GM15510 (cell line): ENCODE measurements around the gene ICAM1.

Experiments used
- POLR2A ChIP-seq: IDR thresholded peaks from 3 replicates; pipeline ENCODE4 v1.6.1; 2011; ENCODE audit warnings: borderline replicate concordance; ENCODE audit not compliant: insufficient read length; ENCODE audit errors: extremely low read depth

ICAM1 gene, protein sequence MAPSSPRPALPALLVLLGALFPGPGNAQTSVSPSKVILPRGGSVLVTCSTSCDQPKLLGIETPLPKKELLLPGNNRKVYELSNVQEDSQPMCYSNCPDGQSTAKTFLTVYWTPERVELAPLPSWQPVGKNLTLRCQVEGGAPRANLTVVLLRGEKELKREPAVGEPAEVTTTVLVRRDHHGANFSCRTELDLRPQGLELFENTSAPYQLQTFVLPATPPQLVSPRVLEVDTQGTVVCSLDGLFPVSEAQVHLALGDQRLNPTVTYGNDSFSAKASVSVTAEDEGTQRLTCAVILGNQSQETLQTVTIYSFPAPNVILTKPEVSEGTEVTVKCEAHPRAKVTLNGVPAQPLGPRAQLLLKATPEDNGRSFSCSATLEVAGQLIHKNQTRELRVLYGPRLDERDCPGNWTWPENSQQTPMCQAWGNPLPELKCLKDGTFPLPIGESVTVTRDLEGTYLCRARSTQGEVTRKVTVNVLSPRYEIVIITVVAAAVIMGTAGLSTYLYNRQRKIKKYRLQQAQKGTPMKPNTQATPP

DNA sequence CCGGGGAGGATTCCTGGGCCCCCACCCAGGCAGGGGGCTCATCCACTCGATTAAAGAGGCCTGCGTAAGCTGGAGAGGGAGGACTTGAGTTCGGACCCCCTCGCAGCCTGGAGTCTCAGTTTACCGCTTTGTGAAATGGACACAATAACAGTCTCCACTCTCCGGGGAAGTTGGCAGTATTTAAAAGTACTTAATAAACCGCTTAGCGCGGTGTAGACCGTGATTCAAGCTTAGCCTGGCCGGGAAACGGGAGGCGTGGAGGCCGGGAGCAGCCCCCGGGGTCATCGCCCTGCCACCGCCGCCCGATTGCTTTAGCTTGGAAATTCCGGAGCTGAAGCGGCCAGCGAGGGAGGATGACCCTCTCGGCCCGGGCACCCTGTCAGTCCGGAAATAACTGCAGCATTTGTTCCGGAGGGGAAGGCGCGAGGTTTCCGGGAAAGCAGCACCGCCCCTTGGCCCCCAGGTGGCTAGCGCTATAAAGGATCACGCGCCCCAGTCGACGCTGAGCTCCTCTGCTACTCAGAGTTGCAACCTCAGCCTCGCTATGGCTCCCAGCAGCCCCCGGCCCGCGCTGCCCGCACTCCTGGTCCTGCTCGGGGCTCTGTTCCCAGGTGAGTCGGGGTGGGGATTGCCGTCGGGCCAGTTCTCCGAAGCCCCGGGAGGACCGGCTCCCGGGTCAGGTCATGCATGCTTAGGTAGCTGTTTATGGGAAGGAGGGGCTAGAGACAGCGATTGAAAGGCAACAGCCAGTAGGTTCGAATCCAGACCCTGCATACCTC is at the start of gene ICAM1:
Gene ICAM1, plus strand, starts transcription at position 505 of the 779 bp plus-strand sequence. Its CDS starts 40 bp downstream, at position 545.
- TF ChIP-seq POLR2A, result peak; percentile 99

DNA sequence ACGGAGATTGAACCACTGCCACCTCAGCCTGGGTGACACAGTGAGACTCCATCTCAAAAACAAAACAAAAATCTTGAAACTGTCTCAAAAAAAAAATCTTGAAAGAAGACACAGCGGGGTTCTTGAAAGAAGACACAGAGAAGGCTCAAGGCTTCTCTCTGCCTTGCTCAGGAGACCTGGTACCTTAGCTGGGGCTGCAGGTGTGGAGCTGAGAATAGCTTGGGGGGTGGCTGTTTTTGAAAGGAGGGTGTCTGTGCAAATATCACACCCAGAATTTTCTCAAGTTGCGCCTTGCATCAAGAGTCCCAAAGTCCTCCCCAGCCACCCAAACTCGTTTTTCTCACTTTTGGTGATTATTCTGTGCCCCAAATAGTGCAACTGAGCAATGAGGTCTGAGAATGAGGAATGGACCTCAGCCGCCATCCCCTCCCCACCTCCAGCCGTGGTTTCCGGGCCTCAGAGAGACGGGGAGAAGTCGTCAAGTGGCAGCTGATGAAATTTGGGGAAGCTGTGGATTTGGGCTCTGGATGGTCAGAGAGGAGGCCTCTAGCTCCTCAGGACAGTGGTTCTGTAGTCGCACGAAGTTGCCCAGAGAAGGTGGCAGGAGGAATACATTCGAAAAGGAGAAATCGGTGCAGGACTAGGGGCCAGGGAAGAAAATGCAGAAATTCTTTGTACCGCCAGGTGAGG is 48.6 kb upstream of the ICAM1 start:
- no peak for TF ChIP-seq POLR2A

DNA sequence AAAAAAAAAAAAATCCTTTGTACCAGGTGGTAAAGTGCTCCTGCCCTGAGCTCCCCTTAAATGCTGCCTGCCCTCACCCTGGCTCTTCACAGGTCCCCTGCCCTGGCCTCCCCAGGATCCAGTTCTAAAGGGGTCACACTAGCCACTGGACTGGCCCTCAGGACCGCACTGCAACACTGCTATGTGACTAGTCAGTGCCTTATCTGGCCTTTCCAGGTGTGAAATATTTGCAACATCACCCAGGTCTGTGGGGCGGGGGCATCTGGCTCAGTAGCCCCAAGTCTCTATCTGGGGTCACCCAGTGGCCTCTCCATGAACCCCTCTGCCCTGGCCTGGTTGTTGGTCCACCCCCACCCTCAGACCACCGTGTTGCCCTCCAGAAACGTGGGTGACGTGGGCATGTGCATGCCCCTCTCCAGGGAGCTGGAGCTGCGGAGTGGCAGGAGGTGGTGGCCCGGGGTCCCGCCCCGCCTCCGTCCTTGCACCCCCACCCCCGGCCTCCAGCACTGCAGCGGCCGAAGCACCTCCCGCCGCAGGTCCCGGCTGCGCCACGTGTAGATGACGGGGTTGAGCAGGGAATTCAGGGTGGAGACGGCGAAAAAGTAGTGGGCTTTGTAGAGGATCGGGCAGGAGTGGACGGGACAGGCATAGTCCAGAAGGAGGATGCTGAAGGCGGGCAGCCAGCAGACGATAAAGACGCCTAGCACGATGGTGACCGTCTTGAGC is 47.3 kb upstream of the ICAM1 start:
- no peak for TF ChIP-seq POLR2A

DNA sequence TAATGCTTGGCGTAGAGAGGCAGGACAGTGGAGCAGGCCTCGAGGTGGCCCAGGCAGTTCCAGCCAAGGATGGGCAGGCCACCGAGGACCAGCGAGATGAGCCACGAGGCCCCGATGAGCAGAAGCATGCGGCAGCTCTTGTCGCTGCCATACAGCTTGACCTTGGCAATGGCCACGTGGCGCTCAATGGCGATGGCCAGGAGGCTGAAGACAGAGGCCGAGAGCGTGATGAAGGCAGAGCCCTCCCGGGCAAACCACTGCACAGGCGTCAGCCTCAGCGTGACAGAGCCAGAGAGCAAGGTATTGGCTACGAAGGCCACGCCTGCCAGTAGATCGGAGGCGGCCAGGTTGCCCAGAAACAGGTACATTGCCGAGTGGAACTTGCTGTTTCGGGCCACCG is 46.6 kb upstream of the ICAM1 start:
- no peak for TF ChIP-seq POLR2A

DNA sequence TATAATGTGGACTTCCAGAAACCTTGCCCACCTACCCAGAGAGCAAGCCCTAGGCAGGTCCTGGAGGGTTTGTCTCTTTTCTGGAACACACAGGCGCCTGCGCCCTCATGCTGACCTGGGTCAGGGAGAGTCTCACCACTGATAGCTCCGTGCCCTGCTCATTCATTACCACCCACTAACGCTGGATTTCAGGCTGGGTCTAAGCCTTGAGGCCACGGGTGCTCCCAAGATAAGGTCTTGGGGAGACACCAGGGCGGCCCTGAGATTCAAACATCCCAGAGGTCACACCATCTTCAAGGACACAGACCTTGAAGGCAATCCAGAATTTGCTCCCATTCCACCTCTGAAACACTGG is 44.9 kb upstream of the ICAM1 start:
- TF ChIP-seq POLR2A, result no peak

DNA sequence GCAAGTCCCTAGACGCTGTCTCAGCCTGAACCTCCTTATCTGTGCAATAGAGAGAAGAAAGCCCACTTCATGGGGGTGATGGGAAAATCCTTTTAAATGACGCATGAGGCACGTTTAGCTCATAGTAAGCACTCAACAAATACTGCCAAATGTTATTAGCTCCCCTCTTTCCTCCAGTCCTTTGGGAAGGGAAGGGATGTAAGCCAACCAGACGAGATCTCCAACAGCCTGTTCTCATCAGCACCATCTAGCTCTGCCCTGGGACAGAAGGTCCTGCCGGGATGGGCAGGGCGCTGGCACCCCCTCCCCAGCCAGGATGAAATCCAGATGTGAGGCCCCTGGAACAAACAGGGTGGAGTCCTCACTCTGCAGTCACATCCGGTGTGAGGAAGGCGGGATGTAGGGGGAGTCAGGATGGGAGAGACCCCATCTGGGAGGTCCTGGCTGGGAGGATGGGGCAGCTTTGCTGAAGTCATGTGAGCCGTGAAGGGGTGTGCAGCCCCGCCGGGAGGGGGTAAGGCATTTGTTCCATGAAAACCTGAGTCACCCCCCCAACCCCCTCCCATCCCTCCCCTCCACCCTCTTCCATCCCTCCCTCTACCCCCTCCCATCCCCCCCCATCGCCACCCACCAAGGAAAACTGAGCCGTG is 44.4 kb upstream of the ICAM1 start:
- no peak for TF ChIP-seq POLR2A

DNA sequence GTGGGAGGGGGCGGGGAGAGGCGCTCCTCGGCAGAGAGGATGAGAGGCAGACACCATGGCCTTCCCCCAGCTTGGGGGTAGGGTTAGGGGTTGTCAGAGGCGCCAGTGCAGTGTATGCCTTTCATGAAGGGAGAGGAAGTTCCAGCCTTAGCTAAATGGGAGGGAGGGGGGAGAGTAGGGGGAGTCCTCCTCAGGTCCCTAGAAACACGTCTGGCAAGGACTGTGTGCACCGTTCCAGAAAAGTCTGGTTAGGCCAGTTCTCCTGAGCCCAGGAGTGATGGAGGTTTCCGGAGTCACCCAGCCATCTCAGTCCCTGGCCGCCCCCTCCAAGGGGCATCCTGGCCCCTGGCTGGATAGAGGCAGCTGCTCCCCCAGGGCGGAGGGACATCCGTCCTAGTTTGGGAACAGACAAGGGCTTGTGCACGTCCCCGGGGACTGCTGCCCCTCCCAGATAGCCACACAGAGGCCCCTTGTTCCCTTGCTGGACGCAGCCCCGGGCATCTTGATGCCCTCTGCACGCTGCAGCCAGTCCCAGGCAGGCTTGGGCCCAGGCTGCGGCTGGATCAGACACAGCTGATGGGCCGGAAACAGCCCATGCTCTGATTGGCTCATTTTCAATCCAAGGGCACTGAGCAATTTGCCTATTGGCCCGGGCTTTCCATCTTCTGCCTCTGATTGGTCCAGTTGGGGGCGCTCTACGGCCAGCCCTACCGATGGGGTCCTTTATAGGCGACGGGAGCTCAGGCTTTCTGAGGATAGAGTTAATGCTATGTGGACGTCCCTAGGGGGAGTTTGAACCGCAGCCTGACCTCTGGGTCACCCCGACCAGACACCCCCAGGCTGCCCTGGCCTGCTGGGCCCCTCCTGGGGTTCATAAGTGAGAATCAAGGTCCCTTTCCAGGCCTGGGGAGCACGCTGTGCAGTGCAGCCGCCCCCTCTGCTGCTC is 43.6 kb upstream of the ICAM1 start:
- TF ChIP-seq POLR2A, result no peak

DNA sequence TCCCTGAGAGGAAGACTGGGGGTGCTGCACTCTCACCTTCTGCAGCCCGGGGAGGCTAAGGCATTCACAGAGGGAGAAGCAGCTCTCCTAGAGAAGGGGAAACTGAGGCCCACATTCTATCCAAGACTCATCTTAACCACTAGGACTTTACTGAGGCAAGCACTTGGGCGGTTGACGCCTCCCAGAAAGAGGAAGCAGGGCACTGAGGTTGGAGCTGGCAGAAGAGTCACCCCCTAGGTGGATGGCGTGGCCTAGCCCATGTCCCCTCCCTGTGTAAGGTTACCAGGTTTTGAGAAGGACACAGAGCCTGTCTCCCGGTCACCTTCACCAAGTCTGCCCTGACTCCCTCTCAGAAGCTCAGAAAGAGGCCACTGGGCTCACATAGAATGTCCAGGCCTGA is 42.5 kb upstream of the ICAM1 start:
- no peak for TF ChIP-seq POLR2A

DNA sequence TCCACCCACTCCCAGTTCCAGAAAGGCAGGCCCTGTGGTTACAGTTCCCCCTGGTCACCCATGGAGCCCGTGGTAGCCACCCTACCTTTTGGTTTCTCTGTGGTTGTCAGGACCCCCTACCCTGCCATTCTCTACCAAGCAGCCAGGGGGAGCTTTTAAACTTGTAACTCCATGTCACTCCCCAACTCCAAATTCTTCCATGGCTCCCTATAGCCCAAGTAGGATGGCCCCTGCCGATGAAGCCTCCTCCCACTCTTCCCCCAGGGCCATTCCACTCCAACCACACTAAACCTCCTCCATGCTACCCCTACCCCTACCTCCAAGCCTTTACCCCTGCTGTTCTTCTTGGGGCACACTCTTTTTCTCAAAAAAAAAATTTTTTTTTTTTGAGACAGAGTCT is 42.0 kb upstream of the ICAM1 start:
- TF ChIP-seq POLR2A, result no peak

DNA sequence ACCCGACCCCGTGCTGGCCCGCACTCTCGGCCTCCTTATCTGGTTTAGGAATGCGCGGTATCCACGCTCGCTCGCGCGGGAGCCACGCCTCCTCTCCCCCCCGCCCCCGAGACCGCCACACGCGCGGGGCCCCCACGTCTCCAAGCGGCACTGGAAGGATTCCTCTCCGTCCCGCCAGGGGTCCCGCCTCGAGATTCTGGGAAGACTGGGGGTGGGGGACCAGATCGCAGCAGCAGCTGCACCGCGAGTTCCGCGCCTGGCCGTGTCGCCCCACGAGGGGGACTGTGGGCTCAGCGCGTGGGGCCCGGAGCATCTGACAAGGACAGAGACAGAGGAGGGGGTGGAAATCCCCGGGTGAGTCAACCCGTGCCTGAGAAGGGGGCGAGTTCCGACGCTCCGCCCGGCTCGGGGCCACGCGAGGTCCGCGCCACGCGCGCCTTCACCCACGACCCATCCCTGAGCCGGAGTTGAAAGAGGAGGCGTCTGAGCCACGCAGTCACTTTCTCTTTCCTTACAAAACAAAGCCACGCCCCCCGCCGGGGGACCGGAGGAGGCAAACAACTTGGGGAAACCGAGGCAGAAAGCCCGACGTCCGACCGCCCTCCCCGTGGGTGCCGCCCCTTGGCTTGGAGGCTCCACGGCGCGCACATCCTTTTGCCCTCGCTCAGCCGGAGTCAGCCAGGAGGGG is 40.6 kb upstream of the ICAM1 start:
- TF ChIP-seq POLR2A, result no peak

DNA sequence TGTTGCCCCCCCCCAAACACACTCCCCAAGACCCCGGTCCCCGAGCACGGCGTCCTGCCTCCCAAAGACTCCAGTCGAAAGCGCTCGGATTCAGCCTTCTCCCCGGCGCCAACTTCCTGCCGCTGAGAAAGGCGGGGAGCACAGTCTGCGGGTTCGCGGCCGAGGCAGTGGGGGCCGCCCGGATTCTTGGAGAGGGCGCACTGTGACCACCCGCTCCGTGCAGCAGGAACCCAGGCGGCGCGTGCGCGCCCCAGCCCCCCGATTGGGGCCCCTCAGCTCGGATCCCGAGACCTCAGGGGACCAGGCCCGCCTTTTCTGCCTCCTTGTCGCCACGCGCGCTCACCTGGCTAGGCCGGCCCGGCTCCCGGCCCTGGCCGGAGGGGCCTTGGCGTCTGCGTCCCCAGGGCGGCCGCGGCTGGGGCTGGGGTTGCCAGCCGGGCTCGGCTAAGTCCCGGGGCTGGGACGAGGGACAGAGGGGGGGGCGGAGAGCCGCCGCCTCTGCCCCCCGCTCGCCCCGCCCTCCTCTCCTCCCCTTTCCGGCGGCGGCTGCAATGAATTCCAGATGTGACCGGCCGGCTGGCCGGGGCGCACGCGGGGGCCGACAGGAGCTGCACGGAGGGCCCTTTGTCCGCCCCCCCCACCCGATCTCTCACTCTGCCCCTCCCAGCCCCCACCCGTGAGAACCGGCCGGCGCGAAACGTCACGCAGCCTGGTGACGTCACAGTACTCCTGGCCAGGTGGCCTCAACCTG is 39.9 kb upstream of the ICAM1 start, which contains the start of gene S1PR2:
Gene S1PR2, minus strand, starts transcription at position 471 of the 751 bp plus-strand sequence. CDS start 6,426 bp downstream, outside the sequence.
- peak; percentile 74 for TF ChIP-seq POLR2A
